ENCODE measurements around the gene LSS. TPM values are rescaled to one million over a fixed set of nuclear protein-coding genes. Genes with fewer than 3 reads are reported as not detected.

LSS gene
- total and polyA plus RNA-seq, 2 of the 8 experiments (the other 6 are each of a cell fraction or from before 2014, with no cell fraction given): 96.1 to 123 TPM

GRCh38 chr21:46171585-46171984 is 57.0 kb downstream of the LSS start:
- H3K9ac ChIP-seq (replicated peaks in 1 of 4; ENCODE audit: extremely low read depth in 1 of 4, low read depth in 3 of 4, low read length in 3 of 4): no peak overlapping the region
- peaks cover 6% of the 10 kb centered on the region for H3K79me1 ChIP-seq (ENCODE audit: low read depth, low read length)
- no peak overlapping the region for H4K5ac ChIP-seq (ENCODE audit: insufficient read length, low read depth, low read length)
- peaks cover 0 to 9% of the 10 kb centered on the region in 2 experiments for H4K20me1 ChIP-seq (replicated peaks in 1 of 2; ENCODE audit: control insufficient read depth in 1 of 2, insufficient read depth in 2 of 2, low read length in 2 of 2)
- no peaks in the 10 kb centered on the region for H3K27me3 ChIP-seq (replicated peaks in 1 of 4; ENCODE audit: control insufficient read depth in 3 of 4, extremely low read depth in 1 of 4, insufficient read depth in 3 of 4, low read length in 3 of 4)
- peaks cover 0 to 32% of the 10 kb centered on the region in 2 experiments; a peak in 2 of 4 replicates for H3K79me2 ChIP-seq (ENCODE audit: control insufficient read depth in 1 of 2, insufficient read depth in 2 of 2, low read length in 2 of 2)
- ChIA-PET POLR2A (ENCODE audit: partially characterized antibody) (no interaction called here), CTCF (ENCODE audit: partially characterized antibody) (no interaction called here)
- no peak overlapping the region for H3K14ac ChIP-seq (ENCODE audit: insufficient read length)
- H3K18ac ChIP-seq (ENCODE audit: extremely low read depth, low read length): no peak overlapping the region
- H2BK12ac ChIP-seq (ENCODE audit: low read depth, low read length): no peak overlapping the region
- H2BK15ac ChIP-seq (ENCODE audit: low read length): no peak overlapping the region
- no peak overlapping the region for H3K56ac ChIP-seq (replicated peaks; ENCODE audit: insufficient read length, low read depth, low read length)
- no peak overlapping the region for H4K8ac ChIP-seq (ENCODE audit: extremely low read depth, insufficient read depth, low read length)
- no peak overlapping the region for H2AK5ac ChIP-seq (ENCODE audit: low read depth, low read length)
- DNase-seq (ENCODE audit: low read depth in 1 of 2, low spot score in 2 of 2): no peak
- H4K91ac ChIP-seq (replicated peaks; ENCODE audit: insufficient read length, low read length): no peak overlapping the region
- H3K23me2 ChIP-seq (ENCODE audit: low read depth, low read length): no peaks in the 10 kb centered on the region
- no peak overlapping the region for H3K23ac ChIP-seq (ENCODE audit: insufficient read length)
- no peaks in the 10 kb centered on the region for H3K4me1 ChIP-seq (replicated peaks in 1 of 4; ENCODE audit: control insufficient read depth in 3 of 4, insufficient read depth in 4 of 4, low read length in 3 of 4)
- H3K4me2 ChIP-seq (ENCODE audit: insufficient read depth in 1 of 2, low read depth in 2 of 2, low read length in 2 of 2): no peak overlapping the region
- H3K9me3 ChIP-seq (ENCODE audit: insufficient read depth in 2 of 2, low read depth in 1 of 2, low read length in 1 of 2): no peaks in the 10 kb centered on the region
- no peaks in the 10 kb centered on the region; a peak in 1 of 8 replicates for H3K36me3 ChIP-seq (ENCODE audit: control insufficient read depth in 2 of 4, insufficient read depth in 4 of 4, low read length in 3 of 4)
- no peak overlapping the region for H3K4me3 ChIP-seq (ENCODE audit: extremely low read depth in 1 of 4, insufficient read depth in 2 of 4, low read depth in 3 of 4, low read length in 4 of 4)
- H3K27ac ChIP-seq (ENCODE audit: low read depth, low read length): no peak overlapping the region
- no peak overlapping the region for H2BK5ac ChIP-seq (ENCODE audit: low read depth, low read length)
- no peak overlapping the region for H2AFZ ChIP-seq (ENCODE audit: low read length)
- no peak overlapping the region for H2BK20ac ChIP-seq (ENCODE audit: low read length)
- WGBS, 2 experiments (ENCODE audit: extremely low coverage in 1 of 2, insufficient coverage in 1 of 2, insufficient read length in 1 of 2, insufficient replicate concordance in 2 of 2, low coverage in 1 of 2, low lambda C conversion rate in 2 of 2, missing lambda C conversion rate in 1 of 2): 82% methylated on average over 2 of the region's 2 CpGs; no CpG with 5 or more reads in 1 of the 2 experiments
- FAIRE-seq: no peak
- H2BK120ac ChIP-seq (replicated peaks; ENCODE audit: low read depth, low read length): no peak overlapping the region
- no peak overlapping the region for H3K4ac ChIP-seq (replicated peaks; ENCODE audit: insufficient read length, low read depth, low read length)
- TF ChIP-seq SIRT6 (IDR thresholded peaks at IDR 0.05; ENCODE audit: low read length) (no peak), RXRA (IDR thresholded peaks at IDR 0.05; ENCODE audit: insufficient read depth, low read depth, low read length) (no peak), BRCA1 (IDR thresholded peaks at IDR 0.05; ENCODE audit: low read depth, low read length) (no peak), TAF1 (IDR thresholded peaks at IDR 0.05; ENCODE audit: low read depth, low read length) (no peak), POU5F1 (IDR thresholded peaks at IDR 0.05; ENCODE audit: low read depth, low read length) (no peak), SIN3A (conservative IDR thresholded peaks at IDR 0.05 in 1 of 2, IDR thresholded peaks at IDR 0.05 in 1 of 2; ENCODE audit: low read depth in 1 of 2, low read length in 2 of 2) (no peak), EP300 (IDR thresholded peaks at IDR 0.05; ENCODE audit: borderline replicate concordance in 1 of 2, low read depth in 2 of 2, low read length in 2 of 2) (no peak), POLR2AphosphoS5 (IDR thresholded peaks at IDR 0.05; ENCODE audit: low read depth, low read length) (no peak), RAD21 (IDR thresholded peaks at IDR 0.05 in 1 of 2, conservative IDR thresholded peaks at IDR 0.05 in 1 of 2; ENCODE audit: low read depth in 2 of 2, low read length in 2 of 2) (no peak), RFX5 (IDR thresholded peaks at IDR 0.05; ENCODE audit: borderline replicate concordance, low read depth, low read length) (no peak), NANOG (IDR thresholded peaks at IDR 0.05; ENCODE audit: insufficient read depth, low read depth, low read length, poor library complexity, severe bottlenecking) (no peak), CEBPB (IDR thresholded peaks at IDR 0.05; ENCODE audit: low read depth, low read length) (no peak), GABPA (IDR thresholded peaks at IDR 0.05; ENCODE audit: borderline replicate concordance, insufficient read depth, low read length) (no peak)

All from H1 (cell line).